ENCODE data around the gene RHOT2. TPM values are rescaled to one million over a fixed set of nuclear protein-coding genes. Genes with fewer than 3 reads are reported as not detected.
"Not testable (repeated sequence)": the region's sequence is repeated elsewhere in the genome, so short reads cannot be mapped to it uniquely, and the experiment has no call there.

The RHOT2 gene
- total RNA-seq, 3 donors from 2014 or later: 212 to 215 (median 212) TPM

DNA sequence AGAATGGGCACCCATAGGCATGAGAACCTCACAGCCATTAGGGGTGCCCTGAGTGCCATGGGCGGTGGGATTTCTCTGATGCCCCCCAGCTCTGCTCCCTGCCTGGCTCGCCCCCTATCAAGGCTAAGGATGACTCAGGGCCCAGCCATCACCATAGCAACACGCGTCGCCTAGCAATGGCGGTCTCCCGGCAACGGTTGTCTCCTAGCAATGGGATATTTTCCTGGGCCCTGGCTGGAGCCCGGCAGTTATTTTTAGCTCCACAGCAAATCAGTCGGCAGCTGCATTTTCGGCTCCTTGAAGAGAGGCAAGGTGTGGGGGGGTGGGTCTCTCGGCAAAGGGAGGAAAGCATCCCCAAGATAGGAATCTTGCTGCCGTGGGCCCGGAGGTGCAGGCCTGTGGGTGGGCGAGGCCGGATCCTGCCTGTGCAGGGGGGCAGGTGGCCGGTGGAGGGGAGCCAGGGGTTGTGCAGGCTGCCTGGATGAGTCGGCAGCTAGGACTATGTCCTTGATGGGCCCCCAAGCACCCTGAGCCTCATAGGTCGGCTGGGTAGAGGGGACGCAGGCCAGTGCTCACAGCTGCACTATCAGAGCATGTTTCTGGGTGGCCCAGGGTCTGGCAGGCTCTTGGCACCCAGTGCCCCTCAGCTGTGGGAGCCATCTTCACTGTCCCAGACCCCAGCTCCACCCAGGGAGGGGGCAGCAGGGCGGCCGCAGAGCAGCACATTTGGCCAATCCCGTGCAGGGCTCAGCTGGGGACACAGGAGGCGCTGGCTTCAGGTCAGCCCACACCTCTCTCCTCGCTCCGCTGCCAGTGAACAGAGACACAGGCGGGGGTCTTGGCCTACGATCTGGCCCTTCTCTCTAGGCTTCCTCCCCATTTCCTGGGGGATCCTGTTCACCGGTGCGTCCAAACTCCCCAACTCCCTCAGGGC, 41.9 kb downstream of the RHOT2 start:
- peaks cover 49% of the 10 kb centered on the region for H3K27me3 Mint-ChIP-seq (ENCODE audit: low read depth)

DNA sequence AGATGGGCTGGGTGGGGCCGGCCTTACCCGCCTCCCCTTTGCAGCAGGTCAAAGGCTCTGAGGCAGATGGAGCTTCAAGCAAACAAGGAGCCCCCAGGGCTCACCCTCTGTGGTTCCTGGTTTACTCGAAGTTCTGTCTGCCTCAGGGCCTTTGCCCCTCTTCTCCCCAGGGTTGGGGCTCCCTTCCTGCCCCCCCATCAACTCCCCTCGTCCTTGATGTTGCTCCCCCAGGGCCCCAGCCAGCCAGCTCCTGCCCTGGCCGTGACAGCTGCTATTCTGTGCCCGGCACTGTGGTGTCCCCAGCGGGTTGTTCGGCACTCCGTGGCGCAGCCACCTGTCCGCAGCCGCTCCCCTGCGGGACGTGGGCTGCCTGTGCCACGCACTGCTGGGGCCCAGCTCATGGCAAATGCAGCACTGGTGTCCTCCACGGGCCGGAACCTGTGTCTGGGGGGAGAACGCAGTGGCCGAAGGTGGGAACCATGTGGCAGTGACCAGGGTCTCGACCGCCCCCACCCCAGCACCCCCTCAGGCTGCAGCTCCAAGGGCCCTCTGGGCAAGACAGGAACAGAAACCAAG, 42.7 kb downstream of the RHOT2 start:
- ATAC-seq (no peak), DNase-seq (no peak)
- Mint-ChIP-seq H3K36me3 (ENCODE audit: insufficient read depth) (no peaks in the 10 kb centered on the region), H3K27me3 (ENCODE audit: low read depth) (peaks cover 49% of the 10 kb centered on the region), H3K4me3 (no peak overlapping the region), H3K9me3 (no peaks in the 10 kb centered on the region), H3K4me1 (ENCODE audit: low read depth) (peaks cover 2% of the 10 kb centered on the region)

More for the DNA sequence above, 41.9 kb downstream of the RHOT2 start:
- DNase-seq: no peak
- no peak for ATAC-seq
- H3K9me3 Mint-ChIP-seq: no peaks in the 10 kb centered on the region
- no peak overlapping the region for H3K4me3 Mint-ChIP-seq
- peaks cover 2% of the 10 kb centered on the region for H3K4me1 Mint-ChIP-seq (ENCODE audit: low read depth)
- no peaks in the 10 kb centered on the region for H3K36me3 Mint-ChIP-seq (ENCODE audit: insufficient read depth)

DNA sequence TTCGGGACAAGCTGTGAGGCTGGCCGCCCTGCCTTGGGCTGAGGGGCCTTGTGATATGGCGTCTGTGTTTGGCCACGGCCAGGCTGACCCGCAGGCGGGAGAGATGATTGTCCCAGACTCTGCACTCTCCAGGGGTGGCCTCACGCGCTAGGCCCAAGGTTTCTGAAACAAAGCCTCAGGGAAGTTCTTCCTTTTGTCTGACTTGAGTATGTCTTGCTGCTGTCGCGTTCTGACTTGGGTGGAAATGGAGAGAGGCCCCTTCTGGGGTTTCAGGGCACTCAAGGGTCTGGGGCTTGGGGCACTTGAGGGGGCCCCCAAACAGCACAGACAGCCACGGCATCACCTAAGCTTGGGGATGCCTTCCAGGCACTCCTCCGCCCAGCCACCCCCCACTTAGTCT, 43.2 kb downstream of the RHOT2 start:
- DNase-seq (no peak), ATAC-seq (no peak)
- H3K9me3 Mint-ChIP-seq: no peaks in the 10 kb centered on the region
- peaks cover 2% of the 10 kb centered on the region for H3K4me1 Mint-ChIP-seq (ENCODE audit: low read depth)
- no peak overlapping the region for H3K4me3 Mint-ChIP-seq
- H3K36me3 Mint-ChIP-seq (ENCODE audit: insufficient read depth): no peaks in the 10 kb centered on the region
- peaks cover 49% of the 10 kb centered on the region for H3K27me3 Mint-ChIP-seq (ENCODE audit: low read depth)

- H3K4me1 Mint-ChIP-seq (ENCODE audit: low read depth): no peaks in the 10 kb centered on the region
- H3K4me3 Mint-ChIP-seq: no peak overlapping the region
- peaks cover 47% of the 10 kb centered on the region for H3K27me3 Mint-ChIP-seq (ENCODE audit: low read depth)
- H3K36me3 Mint-ChIP-seq (ENCODE audit: insufficient read depth): no peaks in the 10 kb centered on the region
- H3K9me3 Mint-ChIP-seq: no peaks in the 10 kb centered on the region
- DNase-seq (peak; percentile 82), ATAC-seq (peak; percentile 50 to 51)
Observed at GRCh38 chr16:711548-712320, 43.8 kb downstream of the RHOT2 start.

GRCh38 chr16:712740-713250, 44.9 kb downstream of the RHOT2 start:
- peaks cover 38% of the 10 kb centered on the region for H3K27me3 Mint-ChIP-seq (ENCODE audit: low read depth)
- H3K4me1 Mint-ChIP-seq (ENCODE audit: low read depth); H3K9me3 Mint-ChIP-seq; ATAC-seq; H3K36me3 Mint-ChIP-seq (ENCODE audit: insufficient read depth); H3K4me3 Mint-ChIP-seq: not testable (repeated sequence)
- peak; percentile 36 for DNase-seq

DNA sequence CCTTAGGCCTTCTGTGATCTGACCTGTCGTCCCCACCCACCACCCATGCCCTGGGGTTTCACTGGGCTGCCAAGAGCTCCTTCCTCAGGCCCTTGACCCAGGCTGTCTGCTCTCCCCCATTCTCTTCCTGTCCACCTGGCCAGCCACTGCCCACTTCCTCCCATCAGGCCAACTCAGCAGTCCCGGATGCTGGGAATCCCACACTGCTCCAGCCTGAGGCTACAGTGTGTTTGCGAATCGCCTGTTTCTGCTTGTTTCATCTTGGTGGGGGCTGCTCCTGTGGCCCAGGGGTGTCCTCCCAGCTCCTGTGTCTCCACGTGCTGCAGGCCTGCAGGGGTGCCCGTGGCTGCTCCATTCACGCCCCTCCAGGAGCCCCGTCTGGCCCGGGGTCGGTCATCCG, 46.1 kb downstream of the RHOT2 start:
- Mint-ChIP-seq H3K4me3 (no peak overlapping the region), H3K27me3 (ENCODE audit: low read depth) (peaks cover 26% of the 10 kb centered on the region), H3K36me3 (ENCODE audit: insufficient read depth) (no peaks in the 10 kb centered on the region), H3K9me3 (no peaks in the 10 kb centered on the region), H3K4me1 (ENCODE audit: low read depth) (peaks cover under 1% of the 10 kb centered on the region)
- no peak for DNase-seq
- no peak for ATAC-seq

DNA sequence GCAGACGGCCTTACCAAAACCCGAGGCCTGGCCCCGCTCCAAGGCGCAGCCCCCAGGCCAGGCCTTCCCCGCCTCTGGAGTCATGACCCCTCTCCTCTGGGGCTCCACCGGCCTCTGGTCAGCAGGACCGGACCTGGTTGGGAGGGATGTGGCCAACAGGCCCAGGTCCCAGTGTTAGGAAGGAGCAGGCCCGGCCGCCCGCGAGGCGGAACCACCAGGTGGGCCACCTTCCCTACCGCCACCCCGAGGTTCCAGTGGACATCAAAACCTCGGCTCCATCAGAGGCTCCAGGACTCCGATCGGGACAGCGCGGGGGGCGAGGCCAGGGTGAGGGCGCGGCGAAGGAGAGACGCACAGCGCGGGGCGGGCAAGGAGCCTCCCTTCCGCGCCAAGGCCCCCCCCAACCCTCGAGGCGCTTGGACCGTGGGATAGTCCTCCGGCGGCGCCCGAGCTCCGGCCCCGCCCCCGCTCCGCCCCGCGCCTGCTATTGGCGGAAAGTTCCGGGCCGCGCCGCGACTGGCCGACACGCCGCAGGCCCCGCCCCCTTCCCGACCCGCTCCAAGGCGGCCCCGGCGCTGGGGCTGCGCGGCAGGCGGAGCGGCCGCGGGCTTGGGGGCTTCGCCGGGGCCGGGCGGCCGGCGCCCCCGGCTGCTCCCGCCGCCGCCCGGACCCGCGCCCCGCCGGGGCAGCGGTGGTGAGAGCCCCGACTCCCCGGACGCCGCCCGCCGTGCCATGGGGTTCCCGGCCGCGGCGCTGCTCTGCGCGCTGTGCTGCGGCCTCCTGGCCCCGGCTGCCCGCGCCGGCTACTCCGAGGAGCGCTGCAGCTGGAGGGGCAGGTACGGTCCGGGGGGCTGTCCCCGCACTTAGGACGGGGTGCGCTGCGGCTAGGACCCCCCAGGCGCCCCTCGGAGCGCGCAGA, 46.9 kb downstream of the RHOT2 start, which contains the start of gene METRN:
METRN (plus strand) TSS at position 561 of the 919 bp plus-strand sequence; CDS start at position 733, 172 bp downstream.
- Mint-ChIP-seq H3K4me3 (peak within 1 kb of the TSS; percentile 60), H3K36me3 (ENCODE audit: insufficient read depth) (no peaks in the 10 kb centered on the region), H3K27me3 (ENCODE audit: low read depth) (peaks cover 20% of the 10 kb centered on the region), H3K9me3 (no peaks in the 10 kb centered on the region), H3K4me1 (ENCODE audit: low read depth) (peaks cover 4% of the 10 kb centered on the region)
- DNase-seq (peak; percentile 87), ATAC-seq (peak; percentile 90)

DNA sequence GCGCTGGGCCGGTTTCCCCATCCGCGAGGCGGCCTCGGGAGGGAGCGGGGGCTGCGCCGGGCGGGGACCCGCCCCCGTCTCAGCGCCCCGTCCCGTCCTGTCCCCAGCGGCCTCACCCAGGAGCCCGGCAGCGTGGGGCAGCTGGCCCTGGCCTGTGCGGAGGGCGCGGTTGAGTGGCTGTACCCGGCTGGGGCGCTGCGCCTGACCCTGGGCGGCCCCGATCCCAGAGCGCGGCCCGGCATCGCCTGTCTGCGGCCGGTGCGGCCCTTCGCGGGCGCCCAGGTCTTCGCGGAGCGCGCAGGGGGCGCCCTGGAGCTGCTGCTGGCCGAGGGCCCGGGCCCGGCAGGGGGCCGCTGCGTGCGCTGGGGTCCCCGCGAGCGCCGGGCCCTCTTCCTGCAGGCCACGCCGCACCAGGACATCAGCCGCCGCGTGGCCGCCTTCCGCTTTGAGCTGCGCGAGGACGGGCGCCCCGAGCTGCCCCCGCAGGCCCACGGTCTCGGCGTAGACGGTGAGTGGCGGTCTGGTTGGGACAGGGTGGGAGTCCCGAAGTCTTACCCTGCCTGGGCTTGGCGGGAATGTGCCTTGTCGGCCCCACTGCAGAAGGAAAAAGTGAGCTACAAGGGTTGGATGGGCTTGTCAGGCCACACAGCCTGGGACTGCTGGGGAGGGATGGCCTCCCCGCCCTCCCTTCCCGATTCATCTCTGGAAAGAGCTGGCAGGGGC, 47.7 kb downstream of the RHOT2 start:
- Mint-ChIP-seq H3K4me3 (peak overlapping the region; percentile 60), H3K4me1 (ENCODE audit: low read depth) (peaks cover 9% of the 10 kb centered on the region), H3K36me3 (ENCODE audit: insufficient read depth) (no peaks in the 10 kb centered on the region), H3K9me3 (no peaks in the 10 kb centered on the region), H3K27me3 (ENCODE audit: low read depth) (peaks cover 16% of the 10 kb centered on the region)
- ATAC-seq (peak; percentile 17 to 23), DNase-seq (no peak)

- Mint-ChIP-seq H3K9me3 (no peaks in the 10 kb centered on the region), H3K36me3 (ENCODE audit: insufficient read depth) (no peaks in the 10 kb centered on the region), H3K4me3 (peak overlapping the region; percentile 60), H3K4me1 (ENCODE audit: low read depth) (peaks cover 9% of the 10 kb centered on the region), H3K27me3 (ENCODE audit: low read depth) (peaks cover 15% of the 10 kb centered on the region)
- no peak for ATAC-seq
- DNase-seq: no peak
Observed at GRCh38 chr16:716200-716568, 48.3 kb downstream of the RHOT2 start.

GRCh38 chr16:716768-717325, 48.9 kb downstream of the RHOT2 start:
- Mint-ChIP-seq H3K27me3 (ENCODE audit: low read depth) (peaks cover 13% of the 10 kb centered on the region), H3K4me3 (peak overlapping the region; percentile 58), H3K9me3 (no peaks in the 10 kb centered on the region), H3K36me3 (ENCODE audit: insufficient read depth) (no peaks in the 10 kb centered on the region), H3K4me1 (ENCODE audit: low read depth) (peaks cover 10% of the 10 kb centered on the region)
- no peak for ATAC-seq
- DNase-seq: no peak

DNA sequence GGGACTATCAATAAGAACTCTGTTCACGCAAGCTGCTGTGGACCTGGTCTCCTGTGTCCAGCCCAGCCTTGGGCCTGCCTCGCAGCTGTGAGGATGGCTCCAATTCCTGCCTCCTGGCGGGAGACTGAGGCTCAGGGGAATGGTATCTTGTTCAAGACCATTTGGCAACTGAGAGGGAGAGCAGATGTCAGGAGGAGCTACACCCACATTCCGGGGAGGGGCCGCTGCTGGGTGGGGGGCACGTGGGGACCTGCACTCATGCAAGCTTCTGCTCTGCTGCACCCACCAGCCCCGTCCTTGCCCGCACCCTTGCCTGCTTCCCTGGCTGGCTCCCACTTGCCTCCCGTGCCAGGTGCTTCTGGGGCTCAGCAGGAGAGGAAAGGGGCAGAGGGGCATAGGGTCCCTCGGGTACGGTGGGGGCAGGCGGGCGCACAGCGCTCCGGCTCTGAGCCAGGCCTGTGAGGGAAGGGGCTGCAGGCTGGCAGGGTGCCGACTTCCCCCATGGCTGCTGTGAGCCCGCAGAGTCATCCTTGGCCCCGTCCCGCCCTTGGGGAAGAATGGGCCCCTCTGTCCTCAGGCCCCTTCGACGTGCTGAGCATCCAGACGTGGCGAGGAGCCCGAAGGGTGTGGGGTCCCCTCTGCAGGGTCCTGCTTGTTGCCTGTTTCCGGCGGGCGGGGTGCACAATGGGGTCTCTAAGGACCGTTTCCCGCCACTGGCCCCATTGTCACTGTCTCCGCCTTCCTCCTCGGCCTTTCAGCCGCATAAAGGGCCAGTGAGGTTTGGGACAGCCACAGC, 49.7 kb downstream of the RHOT2 start:
- Mint-ChIP-seq H3K4me3 (no peak overlapping the region), H3K36me3 (ENCODE audit: insufficient read depth) (no peaks in the 10 kb centered on the region), H3K9me3 (no peaks in the 10 kb centered on the region), H3K27me3 (ENCODE audit: low read depth) (peaks cover 12% of the 10 kb centered on the region), H3K4me1 (ENCODE audit: low read depth) (peaks cover 13% of the 10 kb centered on the region)
- ATAC-seq: no peak
- no peak for DNase-seq

GRCh38 chr16:718389-718788, 50.5 kb downstream of the RHOT2 start:
- ATAC-seq: no peak
- Mint-ChIP-seq H3K4me3 (no peak overlapping the region), H3K36me3 (ENCODE audit: insufficient read depth) (no peaks in the 10 kb centered on the region), H3K4me1 (ENCODE audit: low read depth) (peaks cover 15% of the 10 kb centered on the region), H3K9me3 (no peaks in the 10 kb centered on the region), H3K27me3 (ENCODE audit: low read depth) (peaks cover 8% of the 10 kb centered on the region)
- DNase-seq: no peak

Measured in activated T-cell treated with anti-CD3 and anti-CD28 coated beads, Interleukin-2, amount 50 U/mL, for 4 hours (primary cell).